ENCODE results near the gene KRT83. TPM values are rescaled to one million over a fixed set of nuclear protein-coding genes. Genes with fewer than 3 reads are reported as not detected.

Gene KRT83
- polyA plus RNA-seq, 1 of the 3 experiments (the other 2 are of a cell fraction) = 0.03 TPM

GRCh38 chr12:52267266-52267665, 53.9 kb downstream of the KRT83 start:
- no peaks in the 10 kb centered on the region for H3K9me2 ChIP-seq
- WGBS (ENCODE audit: low lambda C conversion rate) = 100% methylated on average over 3 of the region's 3 CpGs
- no peak for DNase-seq
- H3K36me3 ChIP-seq (replicated peaks in 1 of 2; ENCODE audit: control insufficient read depth in 1 of 2, insufficient read depth in 2 of 2, low read length in 1 of 2) = no peaks in the 10 kb centered on the region
- no peak overlapping the region for H3K9ac ChIP-seq
- no peaks in the 10 kb centered on the region for H3K79me2 ChIP-seq (ENCODE audit: insufficient read depth)
- ChIA-PET CTCF (interaction anchor here (1.3 to 8.9 kb wide), 2 partner anchors 11 to 16 kb away, joined by 3 to 80 read pairs; partner anchors contain the start of gene KRT86), POLR2A (no interaction called here)
- H3K4me3 ChIP-seq (ENCODE audit: low read depth in 2 of 2, low read length in 1 of 2) = no peak overlapping the region
- H3K9me3 ChIP-seq = no peaks in the 10 kb centered on the region
- no peaks in the 10 kb centered on the region; a peak in 1 of 4 replicates for H3K4me1 ChIP-seq (ENCODE audit: control insufficient read depth in 1 of 2, insufficient read depth in 2 of 2, low read depth in 1 of 2, low read length in 1 of 2)
- no peak overlapping the region for H3K27ac ChIP-seq (ENCODE audit: low read depth in 2 of 2, low read length in 1 of 2)
- H3K4me2 ChIP-seq = 0 out of 2 replicates have a peak overlapping the region, but pooled peaks have one; percentile 18
- TF ChIP-seq USF1 (IDR thresholded peaks at IDR 0.05; ENCODE audit: borderline replicate concordance, low read depth) (no peak), NFIC (IDR thresholded peaks at IDR 0.05; ENCODE audit: borderline replicate concordance) (no peak), YY1 (IDR thresholded peaks at IDR 0.05; ENCODE audit: low read depth) (no peak), USF2 (IDR thresholded peaks at IDR 0.05; ENCODE audit: borderline replicate concordance, low read depth, low read length) (no peak), EZH2phosphoT487 (IDR thresholded peaks at IDR 0.05; ENCODE audit: borderline replicate concordance, low read depth) (no peak), EP300 (IDR thresholded peaks at IDR 0.05; ENCODE audit: borderline replicate concordance in 1 of 2, low read depth in 1 of 2, low read length in 1 of 2) (no peak), TAF1 (IDR thresholded peaks at IDR 0.05; ENCODE audit: borderline replicate concordance, low read depth, low read length) (no peak), POLR2AphosphoS5 (IDR thresholded peaks at IDR 0.05; ENCODE audit: low read depth, low read length) (no peak), CHD2 (IDR thresholded peaks at IDR 0.05; ENCODE audit: low read length, partially characterized antibody) (no peak), REST (IDR thresholded peaks at IDR 0.05; ENCODE audit: low read depth, low read length) (no peak), RXRA (IDR thresholded peaks at IDR 0.05; ENCODE audit: borderline replicate concordance, low read depth) (no peak), MAX (IDR thresholded peaks at IDR 0.05; ENCODE audit: low read depth) (no peak), CTCF (IDR thresholded peaks at IDR 0.05) (no peak), NRF1 (IDR thresholded peaks at IDR 0.05; ENCODE audit: low read depth, low read length) (no peak), RAD21 (IDR thresholded peaks at IDR 0.05; ENCODE audit: low read length) (no peak), FOXJ3 (CRISPR knock-in tag; IDR thresholded peaks at IDR 0.05) (no peak)
- H2AFZ ChIP-seq (ENCODE audit: low read depth) = no peak overlapping the region
- H3K27me3 ChIP-seq (ENCODE audit: insufficient read depth) = no peaks in the 10 kb centered on the region
- H3F3A ChIP-seq (replicated peaks; ENCODE audit: insufficient read depth) = no peaks in the 10 kb centered on the region
- no peaks in the 10 kb centered on the region for H4K20me1 ChIP-seq (ENCODE audit: insufficient read depth)

Data from SK-N-SH (cell line).